Measurements from ENCODE around the gene PCDHGB6. TPM values are rescaled to one million over a fixed set of nuclear protein-coding genes. Genes with fewer than 3 reads are reported as not detected.
"Not testable (repeated sequence)": the region's sequence is repeated elsewhere in the genome, so short reads cannot be mapped to it uniquely, and the experiment has no call there.

Gene PCDHGB6
- total RNA-seq, 2 experiments from 2014 or later = 0.06 TPM; not detected in 1

GRCh38 chr5:141382469-141383294 is 25.1 kb upstream of the PCDHGB6 start, which contains the start of gene PCDHGA7:
Gene PCDHGA7, plus strand, starts transcription at chr5:141382742. Its CDS starts 158 bp downstream, at chr5:141382900.
- DNase-seq (no peak), ATAC-seq (ENCODE audit: poor library complexity) (no peak)
- peak within 1 kb of the TSS; percentile 36 for H3K4me3 Mint-ChIP-seq
- peaks cover 52 to 68% of the 10 kb centered on the region in 2 experiments for H3K27me3 ChIP-seq (ENCODE audit: control insufficient read depth in 1 of 2, insufficient read depth in 2 of 2, low read length in 2 of 2)
- no peak within 1 kb of the TSS for H3K27ac ChIP-seq (ENCODE audit: low read depth in 1 of 2, low read length in 2 of 2)
- H3K9me3 ChIP-seq (ENCODE audit: control insufficient read depth in 1 of 2, insufficient read depth in 1 of 2, low read length in 2 of 2) = peaks cover 32 to 54% of the 10 kb centered on the region in 2 experiments
- H3K9me3 Mint-ChIP-seq = peaks cover 24% of the 10 kb centered on the region
- H3K27me3 Mint-ChIP-seq = peaks cover 93% of the 10 kb centered on the region
- no peak within 1 kb of the TSS for H3K27ac Mint-ChIP-seq
- peaks cover 36% of the 10 kb centered on the region for H3K36me3 Mint-ChIP-seq (ENCODE audit: low read depth)
- peak within 1 kb of the TSS; percentile 3 for H3K4me3 ChIP-seq (ENCODE audit: low read length)
- ChIA-PET CTCF (no interaction called here), POLR2A (no interaction called here)
- H3K36me3 ChIP-seq (ENCODE audit: insufficient read depth, low read length) = no peaks in the 10 kb centered on the region
- H3K4me1 ChIP-seq (ENCODE audit: insufficient read depth, low read length) = peaks cover 3% of the 10 kb centered on the region
- TF ChIP-seq CTCF (IDR thresholded peaks at IDR 0.05) = no peak
- H3K4me1 Mint-ChIP-seq (ENCODE audit: low read depth) = no peaks in the 10 kb centered on the region
- intact Hi-C loops (cut with DNase I, micrococcal nuclease) = loop anchor here in 1 of 2 experiments (5.0 kb wide), 1 partner anchor 35 kb away; the partner anchor contains the start of gene PCDHGB7

GRCh38 chr5:141383345-141383744 is 24.5 kb upstream of the PCDHGB6 start:
- Mint-ChIP-seq H3K9me3 (peaks cover 25% of the 10 kb centered on the region), H3K27me3 (peaks cover 90% of the 10 kb centered on the region), H3K27ac (no peak overlapping the region), H3K36me3 (ENCODE audit: low read depth) (peaks cover 36% of the 10 kb centered on the region), H3K4me1 (ENCODE audit: low read depth) (no peaks in the 10 kb centered on the region), H3K4me3 (no peak overlapping the region)
- intact Hi-C loops (cut with DNase I, micrococcal nuclease) = loop anchor here in 1 of 2 experiments (5.0 kb wide), 1 partner anchor 34 kb away; the partner anchor contains the start of gene PCDHGB7
- no peak for TF ChIP-seq CTCF (IDR thresholded peaks at IDR 0.05)
- Histone ChIP-seq H3K27me3 (ENCODE audit: control insufficient read depth in 1 of 2, insufficient read depth in 2 of 2, low read length in 2 of 2) (peaks cover 56 to 71% of the 10 kb centered on the region in 2 experiments), H3K4me3 (ENCODE audit: low read length) (no peak overlapping the region), H3K36me3 (ENCODE audit: insufficient read depth, low read length) (no peaks in the 10 kb centered on the region), H3K4me1 (ENCODE audit: insufficient read depth, low read length) (peaks cover 3% of the 10 kb centered on the region), H3K9me3 (ENCODE audit: control insufficient read depth in 1 of 2, insufficient read depth in 1 of 2, low read length in 2 of 2) (peaks cover 37 to 55% of the 10 kb centered on the region in 2 experiments), H3K27ac (ENCODE audit: low read depth in 1 of 2, low read length in 2 of 2) (no peak overlapping the region)
- no peak for ATAC-seq (ENCODE audit: poor library complexity)
- no peak for DNase-seq
- CTCF ChIA-PET = no interaction called here
- POLR2A ChIA-PET = no interaction called here

- no peak for ATAC-seq (ENCODE audit: poor library complexity)
- no peak overlapping the region for H3K4me3 Mint-ChIP-seq
- Histone ChIP-seq H3K4me1 (ENCODE audit: insufficient read depth, low read length) (peaks cover 3% of the 10 kb centered on the region), H3K27ac (ENCODE audit: low read depth in 1 of 2, low read length in 2 of 2) (no peak overlapping the region), H3K9me3 (ENCODE audit: control insufficient read depth in 1 of 2, insufficient read depth in 1 of 2, low read length in 2 of 2) (peaks cover 48 to 64% of the 10 kb centered on the region in 2 experiments), H3K27me3 (ENCODE audit: control insufficient read depth in 1 of 2, insufficient read depth in 2 of 2, low read length in 2 of 2) (peaks cover 66 to 83% of the 10 kb centered on the region in 2 experiments), H3K4me3 (ENCODE audit: low read length) (no peak overlapping the region), H3K36me3 (ENCODE audit: insufficient read depth, low read length) (no peaks in the 10 kb centered on the region)
- no peak for TF ChIP-seq CTCF (IDR thresholded peaks at IDR 0.05)
- no peak overlapping the region for H3K27ac Mint-ChIP-seq
- ChIA-PET POLR2A (no interaction called here), CTCF (interaction anchor here (1.2 kb wide), 1 partner anchor 140 kb away, joined by 3 read pairs; no protein-coding TSS in a partner anchor)
- peaks cover 28% of the 10 kb centered on the region for H3K9me3 Mint-ChIP-seq
- intact Hi-C loops (cut with DNase I, micrococcal nuclease) = loop anchor here in 1 of 2 experiments (5.0 kb wide), 1 partner anchor 33 kb away; the partner anchor contains the start of gene PCDHGB7
- DNase-seq = no peak
- H3K36me3 Mint-ChIP-seq (ENCODE audit: low read depth) = peaks cover 28% of the 10 kb centered on the region
- H3K4me1 Mint-ChIP-seq (ENCODE audit: low read depth) = no peaks in the 10 kb centered on the region
- H3K27me3 Mint-ChIP-seq = peaks cover 86% of the 10 kb centered on the region
Measured at GRCh38 chr5:141384471-141385267, 23.2 kb upstream of the PCDHGB6 start.

GRCh38 chr5:141387557-141388311 is 20.1 kb upstream of the PCDHGB6 start, which contains the start of gene PCDHGB4:
Gene PCDHGB4, plus strand, starts transcription at chr5:141387698. Its CDS starts 187 bp downstream, at chr5:141387885.
- Histone ChIP-seq H3K27me3 (ENCODE audit: control insufficient read depth in 1 of 2, insufficient read depth in 2 of 2, low read length in 2 of 2) (peaks cover 56 to 88% of the 10 kb centered on the region in 2 experiments), H3K9me3 (ENCODE audit: control insufficient read depth in 1 of 2, insufficient read depth in 1 of 2, low read length in 2 of 2) (peaks cover 48 to 72% of the 10 kb centered on the region in 2 experiments)
- intact Hi-C loops (cut with DNase I, micrococcal nuclease); H3K4me3 Mint-ChIP-seq; H3K4me3 ChIP-seq (ENCODE audit: low read length); H3K27ac Mint-ChIP-seq; POLR2A ChIA-PET; H3K4me1 ChIP-seq (ENCODE audit: insufficient read depth, low read length); H3K27ac ChIP-seq (ENCODE audit: low read depth in 1 of 2, low read length in 2 of 2); H3K4me1 Mint-ChIP-seq (ENCODE audit: low read depth); H3K36me3 ChIP-seq (ENCODE audit: insufficient read depth, low read length): not testable (repeated sequence)
- peaks cover 91% of the 10 kb centered on the region for H3K27me3 Mint-ChIP-seq
- H3K9me3 Mint-ChIP-seq = peaks cover 29% of the 10 kb centered on the region
- H3K36me3 Mint-ChIP-seq (ENCODE audit: low read depth) = peaks cover 31% of the 10 kb centered on the region
- peak in 4 of 14 experiments; percentile 13 to 35 (median 32) for DNase-seq
- CTCF ChIA-PET = interaction anchor here (1.5 to 2.2 kb wide), 3 partner anchors 68 to 231 kb away, joined by 3 to 7 read pairs (median 3); partner anchors contain the start of gene DIAPH1
- ATAC-seq (ENCODE audit: poor library complexity) = peak; percentile 44
